Smooth muscle cell (in vitro differentiated cells): ENCODE data around the gene BOLL. TPM values are rescaled to one million over a fixed set of nuclear protein-coding genes. Genes with fewer than 3 reads are reported as not detected.

ENCODE experiments used
- DNase-seq: peaks from one replicate; lab custom pipeline; 2025; ENCODE audit not compliant: unreplicated experiment; lab: John Stamatoyannopoulos, UW
- H2AFZ ChIP-seq: fragments of 200-600 bp; sonication (generic); 2 replicates; pipeline ENCODE4 v1.6.0; 2016; ENCODE audit warnings: antibody characterized with exemption, low read depth, mild to moderate bottlenecking
- H3F3A ChIP-seq: fragments of 200-600 bp; sonication (generic); 2 replicates; pipeline ENCODE4 v1.6.0; 2017; ENCODE audit warnings: antibody characterized with exemption, low read depth
- H3K27ac ChIP-seq: fragments of 200-600 bp; sonication (generic); 2 replicates; pipeline ENCODE4 v1.5.1; 2016; ENCODE audit warnings: low read depth, mild to moderate bottlenecking
- H3K27me3 ChIP-seq: fragments of 200-600 bp; sonication (generic); 2 replicates; pipeline ENCODE4 v1.6.1; 2016; ENCODE audit warnings: low read depth, mild to moderate bottlenecking
- H3K36me3 ChIP-seq: fragments of 200-600 bp; sonication (generic); 2 replicates; pipeline ENCODE4 v1.5.1; 2016; ENCODE audit warnings: low read depth
- H3K4me1 ChIP-seq: fragments of 200-600 bp; sonication (generic); 2 replicates; pipeline ENCODE4 v1.5.1; 2016; ENCODE audit warnings: low read depth
- H3K4me2 ChIP-seq: fragments of 200-600 bp; sonication (generic); 2 replicates; pipeline ENCODE4 v1.6.0; 2016; ENCODE audit warnings: mild to moderate bottlenecking
- H3K4me3 ChIP-seq: fragments of 200-600 bp; sonication (generic); 2 replicates; pipeline ENCODE4 v1.5.1; 2016; ENCODE audit warnings: mild to moderate bottlenecking
- H3K79me2 ChIP-seq: fragments of 200-600 bp; sonication (generic); 2 replicates; pipeline ENCODE4 v1.6.0; 2016; ENCODE audit warnings: low read depth, mild to moderate bottlenecking
- H3K9ac ChIP-seq: fragments of 200-600 bp; sonication (generic); 2 replicates; pipeline ENCODE4 v1.6.0; 2016; ENCODE audit warnings: low read depth
- H3K9me3 ChIP-seq: fragments of 200-600 bp; sonication (generic); replicated peaks from 2 replicates; pipeline ENCODE4 v1.5.1; 2016; ENCODE audit warnings: low read depth
- H4K20me1 ChIP-seq: fragments of 200-600 bp; sonication (generic); 2 replicates; pipeline ENCODE4 v1.6.0; 2016; ENCODE audit warnings: low read depth
- CTCF ChIP-seq: fragments of 200-600 bp; sonication (generic); IDR thresholded peaks from 2 replicates; pipeline ENCODE4 v1.5.1; 2017; ENCODE audit warnings: borderline replicate concordance, mild to moderate bottlenecking, antibody characterized with exemption; ENCODE audit not compliant: insufficient read depth, poor library complexity, severe bottlenecking
- WGBS: methylation state at CpG from one replicate; pipeline ENCODE4 v1.1.7; 2016; ENCODE audit warnings: low lambda C conversion rate; 5-methylcytosine and 5-hydroxymethylcytosine counted together
- polyA plus RNA-seq: library from polyadenylated mRNA; unstranded; fragments of >200 nt; fragmentation: Nextera tagmentation; extraction: Ambion mirVana; gene quantifications from 2 replicates; pipeline ENCODE4 v1.2.1, GENCODE V29; 2016
- total RNA-seq: library from RNA; depleted of rRNA; stranded (reverse); fragments of >200 nt; gene quantifications from 2 replicates; pipeline ENCODE4 v1.2.3, GENCODE V29; 2014

The BOLL gene
- total and polyA plus RNA-seq, 2 experiments from 2014 or later: not detected

- H3K79me2 ChIP-seq: peaks cover 35% of the 10 kb centered on the region
Measured at GRCh38 chr2:197706839-197707207, 78.3 kb downstream of the BOLL start.

GRCh38 chr2:197705912-197706838, 78.9 kb downstream of the BOLL start:
- Histone ChIP-seq H3F3A (no peaks in the 10 kb centered on the region), H3K27ac (no peak overlapping the region), H2AFZ (peak overlapping the region; percentile 94), H3K9ac (peak overlapping the region; percentile 44), H3K36me3 (no peaks in the 10 kb centered on the region), H3K4me1 (peaks cover 33% of the 10 kb centered on the region), H4K20me1 (no peaks in the 10 kb centered on the region), H3K9me3 (no peaks in the 10 kb centered on the region), H3K4me2 (peak overlapping the region; percentile 100), H3K79me2 (peaks cover 35% of the 10 kb centered on the region), H3K4me3 (peak overlapping the region; percentile 83), H3K27me3 (no peaks in the 10 kb centered on the region)
- 6% methylated on average over 38 of the region's 38 CpGs for WGBS
- no peak for TF ChIP-seq CTCF
- DNase-seq: no peak

More at GRCh38 chr2:197706839-197707207, 78.3 kb downstream of the BOLL start:
- Histone ChIP-seq H3K27ac (no peak overlapping the region), H3K36me3 (no peaks in the 10 kb centered on the region), H3F3A (no peaks in the 10 kb centered on the region), H4K20me1 (no peaks in the 10 kb centered on the region), H3K4me1 (peaks cover 33% of the 10 kb centered on the region), H3K9me3 (no peaks in the 10 kb centered on the region), H3K27me3 (no peaks in the 10 kb centered on the region), H3K9ac (no peak overlapping the region), H2AFZ (no peak overlapping the region), H3K4me3 (peak overlapping the region; percentile 83), H3K4me2 (peak overlapping the region; percentile 100)
- no peak for TF ChIP-seq CTCF
- 33% methylated on average over 5 of the region's 5 CpGs for WGBS
- DNase-seq: no peak

GRCh38 chr2:197705121-197705911, 79.8 kb downstream of the BOLL start, which contains the start of gene MARS2:
TSS of gene MARS2 (plus strand) at chr2:197705369. CDS start at chr2:197705406, 37 bp downstream.
- no peaks in the 10 kb centered on the region for H3K9me3 ChIP-seq
- peak within 1 kb of the TSS; percentile 83 for H3K4me3 ChIP-seq
- peak within 1 kb of the TSS; percentile 99 for H2AFZ ChIP-seq
- H3F3A ChIP-seq: no peaks in the 10 kb centered on the region
- peak within 1 kb of the TSS; percentile 74 for H3K9ac ChIP-seq
- no peaks in the 10 kb centered on the region for H3K27me3 ChIP-seq
- WGBS: under 1% methylated on average over 75 of the region's 86 CpGs
- H4K20me1 ChIP-seq: no peaks in the 10 kb centered on the region
- H3K4me1 ChIP-seq: peaks cover 33% of the 10 kb centered on the region
- peaks cover 35% of the 10 kb centered on the region for H3K79me2 ChIP-seq
- TF ChIP-seq CTCF: no peak
- DNase-seq: peak; percentile 79
- no peaks in the 10 kb centered on the region for H3K36me3 ChIP-seq
- peak within 1 kb of the TSS; percentile 100 for H3K4me2 ChIP-seq
- H3K27ac ChIP-seq: peak within 1 kb of the TSS; percentile 72
